Endodermal cell (in vitro differentiated cells): ENCODE data around the gene DTNB. TPM values are rescaled to one million over a fixed set of nuclear protein-coding genes. Genes with fewer than 3 reads are reported as not detected.

Experiments used
- DNase-seq: peaks from one replicate; pipeline ENCODE4 v3.0.0-alpha.2; 2017
- H3K27ac ChIP-seq: 2 replicates; pipeline ENCODE4 v1.5.1; 2013; ENCODE audit warnings: mild to moderate bottlenecking, low read depth, low read length, moderate library complexity
- H3K27me3 ChIP-seq: 2 replicates; pipeline ENCODE4 v1.6.1; 2013; ENCODE audit warnings: mild to moderate bottlenecking, low read length, moderate library complexity; ENCODE audit not compliant: insufficient read depth, control insufficient read depth, poor library complexity, severe bottlenecking
- H3K36me3 ChIP-seq: 2 replicates; pipeline ENCODE4 v1.7.0; 2013; ENCODE audit warnings: mild to moderate bottlenecking, low read length, moderate library complexity; ENCODE audit not compliant: control insufficient read depth, insufficient read depth
- H3K4me1 ChIP-seq: one replicate; pipeline ENCODE4 v1.7.0; 2013; ENCODE audit warnings: low read length; ENCODE audit not compliant: control insufficient read depth, insufficient read depth
- H3K4me3 ChIP-seq: 2 replicates; pipeline ENCODE4 v1.5.1; 2013; ENCODE audit warnings: mild to moderate bottlenecking, low read length, moderate library complexity
- H3K9ac ChIP-seq: 2 replicates; pipeline ENCODE4 v1.6.1; 2013; ENCODE audit warnings: mild to moderate bottlenecking, low read length, moderate library complexity; ENCODE audit not compliant: poor library complexity, severe bottlenecking; ENCODE audit errors: extremely low read depth
- H3K9me3 ChIP-seq: 2 replicates; pipeline ENCODE4 v1.6.1; 2013; ENCODE audit warnings: mild to moderate bottlenecking, low read length, moderate library complexity; ENCODE audit not compliant: control insufficient read depth
- H3K27ac Mint-ChIP-seq: 2 replicates; pipeline ENCODE4 v1.8.0; 2020; ENCODE audit warnings: mixed read lengths
- H3K27me3 Mint-ChIP-seq: 2 replicates; pipeline ENCODE4 v1.8.0; 2021; ENCODE audit warnings: mild to moderate bottlenecking, mixed read lengths; ENCODE audit not compliant: insufficient read depth
- H3K36me3 Mint-ChIP-seq: 2 replicates; pipeline ENCODE4 v1.8.0; 2020; ENCODE audit warnings: low read depth, mixed read lengths
- H3K4me1 Mint-ChIP-seq: 2 replicates; pipeline ENCODE4 v1.8.0; 2020; ENCODE audit warnings: mixed read lengths
- H3K4me3 Mint-ChIP-seq: 2 replicates; pipeline ENCODE4 v1.8.0; 2020; ENCODE audit warnings: mild to moderate bottlenecking, moderate library complexity, mixed read lengths
- H3K9me3 Mint-ChIP-seq: 2 replicates; pipeline ENCODE4 v1.8.0; 2020; ENCODE audit warnings: mild to moderate bottlenecking, mixed read lengths
- WGBS, 2 experiments: methylation state at CpG; one replicate each; pipeline versions ENCODE4 v1.1.5 to v1.1.7; 2013; ENCODE audit warnings: missing lambda C conversion rate in 2 of 2, mixed read lengths in 1 of 2; ENCODE audit not compliant: insufficient coverage in 1 of 2, insufficient read length in 1 of 2; 5-methylcytosine and 5-hydroxymethylcytosine counted together
- total RNA-seq, 2 donors: library from RNA; stranded (reverse); fragmentation: NEBNext Ultra II Directional in 1 of 2; extraction: Animal tissue kit (Norgen Biotek cat#: 25700) in 1 of 2; gene quantifications; 2 replicates in 1 of 2; 3 replicates in 1 of 2; pipeline ENCODE4 v1.2.1, GENCODE V29; 2021
- TF ChIP-seq, protein P1 (sequence below): fragments of 200-600 bp; sonication (generic); conservative IDR thresholded peaks from 2 replicates; pipeline ENCODE4 v1.5.0; 2021; ENCODE audit warnings: antibody characterized with exemption, mild to moderate bottlenecking

Gene DTNB
- total RNA-seq, 2 donors from 2014 or later, result 38.8 to 48.7 TPM

DNA sequence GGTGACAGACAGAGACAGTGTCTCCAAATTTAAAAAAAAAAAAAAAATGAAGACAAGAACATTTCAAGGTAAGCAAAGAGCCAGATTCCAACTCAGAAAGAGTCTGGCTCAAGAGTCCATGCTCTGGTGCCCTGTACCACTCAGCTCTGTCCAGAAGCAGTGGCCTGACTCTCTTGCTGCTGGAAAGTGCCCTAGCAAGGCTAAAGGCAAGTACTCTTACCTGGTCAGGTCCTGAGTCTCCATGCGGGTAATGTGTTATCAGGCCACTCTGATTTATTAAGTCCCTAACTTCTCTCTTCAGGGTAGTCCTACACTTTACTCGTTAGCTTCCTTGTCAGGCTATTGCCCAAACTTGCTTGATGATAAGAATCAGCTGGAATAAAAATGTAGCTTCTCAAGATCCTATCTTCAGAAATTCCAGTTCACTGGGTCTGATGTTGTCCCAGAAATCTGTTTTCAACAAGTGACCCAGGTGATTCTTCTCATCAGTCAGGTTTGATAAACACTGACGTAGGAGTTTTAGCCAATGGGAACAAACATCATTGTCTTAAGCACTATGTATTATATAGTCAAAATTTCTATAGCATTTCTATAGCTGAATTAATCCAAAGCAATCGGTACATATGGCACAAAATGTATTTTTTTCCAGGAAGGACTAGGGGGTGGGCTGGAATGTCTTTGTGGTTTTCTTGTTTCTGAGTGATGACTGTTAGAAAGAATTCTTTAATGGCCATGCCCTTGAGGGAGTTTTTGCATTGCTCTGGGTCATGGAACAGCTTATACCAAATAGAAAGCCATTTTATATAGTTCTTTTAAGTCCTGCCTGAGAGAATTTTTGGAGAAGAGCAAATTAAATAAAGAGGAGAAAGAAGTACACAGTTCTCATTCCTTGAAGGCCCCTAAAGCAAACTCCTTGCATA lies 191.7 kb downstream of the DTNB start:
- H3K36me3 ChIP-seq, result no peaks in the 10 kb centered on the region
- no peaks in the 10 kb centered on the region for H3K4me1 Mint-ChIP-seq
- 96 to 100% methylated on average over 2 to 4 of the region's 4 CpGs for WGBS, 2 experiments
- no peak overlapping the region for H3K27ac ChIP-seq
- no peak overlapping the region for H3K4me3 ChIP-seq
- no peak overlapping the region for H3K4me3 Mint-ChIP-seq
- no peak overlapping the region for H3K9ac ChIP-seq
- peaks cover 1% of the 10 kb centered on the region for H3K9me3 Mint-ChIP-seq
- H3K4me1 ChIP-seq, result no peaks in the 10 kb centered on the region
- TF ChIP-seq, protein P1, sequence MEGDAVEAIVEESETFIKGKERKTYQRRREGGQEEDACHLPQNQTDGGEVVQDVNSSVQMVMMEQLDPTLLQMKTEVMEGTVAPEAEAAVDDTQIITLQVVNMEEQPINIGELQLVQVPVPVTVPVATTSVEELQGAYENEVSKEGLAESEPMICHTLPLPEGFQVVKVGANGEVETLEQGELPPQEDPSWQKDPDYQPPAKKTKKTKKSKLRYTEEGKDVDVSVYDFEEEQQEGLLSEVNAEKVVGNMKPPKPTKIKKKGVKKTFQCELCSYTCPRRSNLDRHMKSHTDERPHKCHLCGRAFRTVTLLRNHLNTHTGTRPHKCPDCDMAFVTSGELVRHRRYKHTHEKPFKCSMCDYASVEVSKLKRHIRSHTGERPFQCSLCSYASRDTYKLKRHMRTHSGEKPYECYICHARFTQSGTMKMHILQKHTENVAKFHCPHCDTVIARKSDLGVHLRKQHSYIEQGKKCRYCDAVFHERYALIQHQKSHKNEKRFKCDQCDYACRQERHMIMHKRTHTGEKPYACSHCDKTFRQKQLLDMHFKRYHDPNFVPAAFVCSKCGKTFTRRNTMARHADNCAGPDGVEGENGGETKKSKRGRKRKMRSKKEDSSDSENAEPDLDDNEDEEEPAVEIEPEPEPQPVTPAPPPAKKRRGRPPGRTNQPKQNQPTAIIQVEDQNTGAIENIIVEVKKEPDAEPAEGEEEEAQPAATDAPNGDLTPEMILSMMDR, result no peak
- no peaks in the 10 kb centered on the region for H3K27me3 ChIP-seq
- H3K9me3 ChIP-seq, result peaks cover 3% of the 10 kb centered on the region
- peaks cover 16% of the 10 kb centered on the region for H3K36me3 Mint-ChIP-seq
- H3K27ac Mint-ChIP-seq, result no peak overlapping the region
- H3K27me3 Mint-ChIP-seq, result no peaks in the 10 kb centered on the region
- no peak for DNase-seq

DNA sequence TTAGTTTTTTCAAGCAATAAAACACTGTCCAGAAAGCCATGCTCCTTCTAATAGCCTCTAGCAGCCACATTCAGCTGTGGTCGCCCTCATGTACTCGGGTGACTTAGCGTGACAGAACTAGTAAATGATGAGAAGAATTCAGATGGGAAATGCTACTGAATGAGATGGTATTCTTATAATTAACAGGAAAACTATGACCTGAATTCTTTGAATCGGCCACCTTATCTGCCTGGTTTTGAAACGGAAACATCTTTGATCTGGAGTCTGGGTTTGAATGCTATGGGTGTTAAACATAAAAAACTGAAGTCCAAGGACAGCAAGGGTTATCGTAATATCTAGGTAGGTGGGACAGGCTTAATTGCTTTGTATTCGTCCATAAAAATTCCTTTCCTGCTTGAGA lies 192.8 kb downstream of the DTNB start:
- no peak overlapping the region for H3K27ac Mint-ChIP-seq
- Histone ChIP-seq H3K4me3 (no peak overlapping the region), H3K9me3 (peaks cover 13% of the 10 kb centered on the region), H3K9ac (no peak overlapping the region), H3K27me3 (no peaks in the 10 kb centered on the region), H3K36me3 (no peaks in the 10 kb centered on the region), H3K4me1 (no peaks in the 10 kb centered on the region), H3K27ac (no peak overlapping the region)
- H3K4me1 Mint-ChIP-seq, result no peaks in the 10 kb centered on the region
- H3K27me3 Mint-ChIP-seq, result no peaks in the 10 kb centered on the region
- DNase-seq, result no peak
- H3K36me3 Mint-ChIP-seq, result peaks cover 24% of the 10 kb centered on the region
- TF ChIP-seq, protein P1, result no peak
- no peak overlapping the region for H3K4me3 Mint-ChIP-seq
- peaks cover 12% of the 10 kb centered on the region for H3K9me3 Mint-ChIP-seq
- WGBS, 2 experiments, result 91 to 94% methylated on average over 7 of the region's 7 CpGs

DNA sequence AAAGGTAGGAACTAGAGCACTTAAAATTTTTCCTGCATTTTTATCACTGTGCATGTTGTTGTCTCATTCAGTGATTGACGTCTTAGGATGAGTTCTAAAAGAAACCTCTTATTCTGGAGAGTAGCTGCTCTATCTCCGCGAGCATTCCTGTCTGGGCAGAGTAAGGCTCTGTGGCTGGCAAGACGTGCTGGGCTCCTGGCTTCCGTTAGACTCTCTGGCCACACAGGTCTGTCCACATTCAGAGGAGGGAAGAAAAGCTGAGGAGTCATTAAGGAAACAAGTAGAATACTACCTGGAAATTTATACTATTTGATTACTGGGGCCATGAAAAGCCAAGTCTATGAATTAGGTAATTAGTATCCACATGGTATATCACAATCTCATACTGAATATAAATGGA lies 193.6 kb downstream of the DTNB start:
- TF ChIP-seq, protein P1, result no peak
- no peak for DNase-seq
- Histone ChIP-seq H3K9ac (no peak overlapping the region), H3K36me3 (peaks cover 4% of the 10 kb centered on the region), H3K27me3 (no peaks in the 10 kb centered on the region), H3K9me3 (peaks cover 21% of the 10 kb centered on the region), H3K27ac (no peak overlapping the region), H3K4me1 (no peaks in the 10 kb centered on the region), H3K4me3 (no peak overlapping the region)
- Mint-ChIP-seq H3K4me1 (no peaks in the 10 kb centered on the region), H3K9me3 (peaks cover 18% of the 10 kb centered on the region), H3K36me3 (peaks cover 31% of the 10 kb centered on the region), H3K27ac (no peak overlapping the region), H3K4me3 (no peak overlapping the region), H3K27me3 (no peaks in the 10 kb centered on the region)
- WGBS, 2 experiments, result 94 to 100% methylated on average over 1 to 5 of the region's 5 CpGs
